Activated CD4-positive, alpha-beta T cell treated with anti-CD3 and anti-CD28 coated beads, Interleukin-2, Interleukin-4, amounts not matched to agents 100 ng/mL and 50 ng/mL, durations not matched to agents 16 hours and 8 hours (primary cell): ENCODE results near the gene SARDH.
"Not testable (repeated sequence)": the region's sequence is repeated elsewhere in the genome, so short reads cannot be mapped to it uniquely, and the experiment has no call there.

Experiments used
- DNase-seq: peaks from one replicate; pipeline ENCODE4 v3.0.0-alpha.2; 2020; ENCODE audit warnings: low spot score

Gene SARDH

GRCh38 chr9:133777068-133777791 lies 39.1 kb upstream of the SARDH start:
- DNase-seq: no peak

DNA sequence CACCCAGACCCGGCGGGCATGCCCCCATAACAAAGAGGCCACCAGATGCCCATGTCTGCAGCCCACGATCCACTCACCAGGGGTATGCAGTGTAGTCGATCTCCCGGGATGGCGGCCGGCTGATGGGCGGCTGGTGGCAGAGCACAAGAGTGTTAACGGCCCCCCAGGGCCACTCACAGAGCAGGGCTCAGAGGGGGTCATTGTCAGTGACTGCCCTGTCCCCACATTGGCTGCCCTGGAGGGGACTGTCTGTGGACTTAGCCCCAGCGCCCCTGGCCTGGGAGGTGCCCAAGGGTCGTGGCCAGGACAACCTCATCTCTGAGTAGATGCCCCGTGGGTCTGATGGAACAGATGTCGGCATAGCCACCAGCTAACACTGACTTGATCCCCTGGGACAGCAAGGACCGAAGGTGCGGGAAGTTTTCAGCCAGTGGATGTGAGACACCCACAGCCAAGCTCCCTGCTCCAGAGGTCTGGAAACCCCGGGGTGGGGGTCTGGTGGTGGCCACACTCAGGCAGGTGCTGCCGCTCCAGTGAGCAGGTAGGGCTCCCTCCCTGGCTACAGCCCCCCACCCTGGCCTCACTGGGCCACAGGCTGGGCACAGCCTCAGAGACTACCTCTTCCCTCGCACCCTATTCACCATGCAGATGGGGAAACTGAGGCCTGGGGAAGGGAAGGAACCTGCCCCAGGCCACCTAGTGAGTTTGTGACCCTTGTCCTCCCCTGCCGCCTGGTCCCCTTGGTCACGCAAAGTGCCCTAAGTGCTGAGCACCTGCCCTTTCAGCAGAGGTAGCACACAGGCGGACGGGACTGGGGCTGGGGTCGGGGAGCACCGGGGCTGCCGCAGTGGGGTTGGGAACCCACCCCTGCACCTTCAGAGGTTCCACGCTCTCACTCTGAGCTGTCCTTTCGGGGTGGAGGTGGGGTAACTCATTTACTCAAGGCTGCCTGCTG lies 38.1 kb upstream of the SARDH start:
- no peak for DNase-seq

- no peak for DNase-seq
Measured at GRCh38 chr9:133775291-133775690, 37.1 kb upstream of the SARDH start.

GRCh38 chr9:133774799-133775198 lies 36.6 kb upstream of the SARDH start:
- no peak for DNase-seq

GRCh38 chr9:133773889-133774655 lies 35.9 kb upstream of the SARDH start:
- no peak for DNase-seq

GRCh38 chr9:133772581-133772980 lies 34.4 kb upstream of the SARDH start:
- no peak for DNase-seq

DNA sequence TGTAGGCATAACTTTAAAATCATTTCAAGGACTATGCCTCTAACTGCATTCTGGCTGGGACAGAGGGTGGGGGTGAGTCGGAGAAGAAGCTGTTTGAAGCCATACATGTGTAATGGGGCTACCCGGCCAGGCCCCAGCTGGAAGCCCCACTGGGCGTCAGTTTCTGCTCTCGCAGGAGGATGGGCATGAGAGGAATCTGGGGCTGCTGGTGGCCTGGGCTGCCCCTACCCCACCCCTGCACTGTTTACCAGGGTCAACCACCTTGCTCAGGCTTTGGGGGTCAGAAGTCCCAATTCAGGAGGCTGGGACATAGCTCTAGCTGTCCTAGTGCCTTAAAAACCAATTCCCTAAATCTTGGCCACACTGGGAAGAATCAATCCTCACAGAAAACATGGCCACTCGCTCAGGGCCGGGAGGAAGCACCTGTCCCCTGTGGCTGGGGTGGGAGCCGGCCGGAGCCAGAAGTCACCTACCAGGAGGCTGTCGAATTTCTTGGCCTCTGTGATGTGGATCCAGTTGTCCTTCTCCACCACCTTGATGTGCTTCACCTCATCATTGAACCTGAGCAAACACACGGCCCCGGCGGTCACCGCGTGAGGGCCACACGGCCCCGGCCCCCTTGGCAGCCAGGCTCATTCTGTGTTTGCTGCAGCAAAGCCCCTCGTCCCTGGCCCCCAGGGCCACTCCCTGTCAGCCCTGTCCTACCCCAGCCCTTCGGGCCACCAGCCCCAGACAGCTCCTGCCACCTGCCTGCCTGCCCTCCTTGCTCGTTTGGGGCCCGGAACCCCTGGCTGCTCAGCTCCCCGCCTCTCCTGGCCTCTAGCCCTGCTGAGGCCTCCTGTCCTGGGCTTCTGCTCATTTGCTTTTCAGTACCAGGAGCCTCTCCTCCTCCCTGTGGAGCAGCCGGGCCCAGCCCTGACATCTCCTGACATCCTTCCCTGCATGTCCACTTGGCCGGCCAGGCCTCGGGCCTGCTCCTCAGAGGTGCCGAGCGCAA lies 33.6 kb upstream of the SARDH start:
- DNase-seq: no peak

DNA sequence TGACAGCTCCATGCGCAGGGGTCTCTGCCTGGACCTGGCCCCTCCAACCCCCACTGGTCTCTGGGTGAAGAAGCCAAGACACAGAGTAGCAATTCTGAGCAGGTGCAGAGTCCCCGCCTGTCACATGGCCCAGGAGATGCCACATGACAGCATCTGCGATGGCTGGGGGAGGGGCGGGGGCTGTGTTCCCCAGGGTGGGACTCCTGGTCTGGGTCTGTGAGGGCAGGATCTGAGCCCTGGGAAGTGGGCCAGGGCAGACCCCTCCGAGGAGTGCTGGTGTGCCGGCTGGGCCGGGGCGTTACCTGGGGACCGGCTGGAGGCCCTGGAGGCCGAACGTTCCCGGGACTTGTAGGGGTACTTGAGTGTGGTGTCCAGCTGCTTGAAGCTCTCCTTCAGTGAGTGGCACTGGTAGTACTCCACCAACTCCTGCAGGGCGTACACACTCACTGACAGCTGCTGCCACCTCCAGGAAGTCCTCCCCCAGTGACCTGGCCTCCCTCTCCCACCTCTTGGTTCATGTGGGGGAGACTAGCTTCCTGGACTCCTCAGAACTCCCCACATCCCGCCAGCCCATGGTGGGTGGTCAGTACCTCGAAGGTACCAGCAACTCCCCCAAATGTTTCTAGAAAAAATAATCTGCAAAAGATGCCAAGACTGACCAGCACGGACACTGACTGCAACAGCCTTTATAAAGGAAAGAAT lies 32.1 kb upstream of the SARDH start:
- no peak for DNase-seq

DNA sequence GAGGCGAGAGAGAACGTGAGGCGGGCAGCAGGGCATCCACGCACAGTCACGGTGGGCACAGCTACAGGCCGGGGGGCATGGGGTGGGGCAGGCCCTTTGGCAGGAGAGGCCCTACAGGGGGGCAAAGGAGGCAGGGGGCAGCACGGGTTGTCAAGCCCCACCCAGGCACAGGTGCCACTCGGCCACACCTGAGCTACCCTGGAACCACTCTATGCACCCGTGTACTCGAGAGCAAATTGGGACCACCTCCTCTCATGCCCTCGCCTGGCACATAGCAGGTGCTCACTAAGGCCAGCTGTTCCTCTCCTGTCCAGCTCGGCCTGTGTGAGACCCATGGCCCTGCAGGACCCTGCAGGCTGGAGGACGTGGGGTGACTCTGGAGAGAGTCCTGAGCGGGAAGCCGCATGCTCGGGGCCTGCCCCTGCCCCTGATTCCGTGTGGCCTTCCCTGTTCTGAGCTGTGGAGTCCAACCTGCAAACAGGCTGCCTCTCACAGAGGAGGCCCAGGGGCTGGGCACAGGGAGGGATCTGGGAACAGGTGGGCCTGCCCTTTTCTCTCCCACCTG lies 31.4 kb upstream of the SARDH start:
- DNase-seq: no peak

- DNase-seq: no peak
Measured at GRCh38 chr9:133768859-133769510, 30.8 kb upstream of the SARDH start.

DNA sequence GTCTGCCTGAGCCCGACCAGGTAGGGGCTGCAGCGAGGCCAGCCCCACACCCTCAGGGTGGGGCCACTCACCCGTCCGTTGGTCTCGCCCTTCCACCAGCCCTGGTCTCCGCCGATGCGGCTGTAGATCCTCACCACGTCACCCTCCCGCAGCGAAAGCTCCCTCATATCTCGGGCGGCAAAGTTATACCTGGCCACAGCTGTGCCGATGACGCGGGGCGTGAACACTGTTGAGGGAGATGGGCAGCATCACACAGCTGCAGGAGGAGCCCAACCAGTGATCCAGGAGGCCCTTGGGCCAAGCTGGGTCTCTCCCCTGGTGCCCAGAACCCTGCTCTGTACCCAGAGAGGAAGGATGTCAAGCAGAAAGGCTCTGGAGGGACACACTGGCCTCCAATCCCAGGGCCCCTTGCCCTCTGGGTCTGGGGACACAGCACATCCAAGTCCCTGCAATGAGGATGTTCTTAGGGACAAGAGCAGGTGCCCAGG lies 30.3 kb upstream of the SARDH start:
- no peak for DNase-seq

GRCh38 chr9:133767625-133768024 lies 29.5 kb upstream of the SARDH start:
- DNase-seq: no peak

DNA sequence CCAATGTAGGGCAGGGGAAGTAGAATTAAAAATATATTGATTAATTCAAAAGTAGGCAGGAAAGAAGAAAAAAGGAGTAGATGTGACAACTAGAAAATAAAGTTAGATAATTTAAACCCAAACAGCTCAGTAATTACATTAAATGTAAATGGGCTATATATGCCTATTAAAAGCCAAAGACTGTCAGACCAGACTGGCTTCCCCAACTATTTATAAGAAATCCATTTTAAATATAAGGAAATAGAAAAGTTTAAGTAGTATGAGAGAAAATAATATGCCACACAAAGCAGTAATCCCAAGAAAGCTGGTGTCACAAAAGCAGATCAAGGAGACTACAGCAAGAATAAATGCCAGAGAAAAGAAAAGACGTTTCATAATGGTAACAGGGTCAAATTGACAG lies 28.9 kb upstream of the SARDH start:
- no peak for DNase-seq

DNA sequence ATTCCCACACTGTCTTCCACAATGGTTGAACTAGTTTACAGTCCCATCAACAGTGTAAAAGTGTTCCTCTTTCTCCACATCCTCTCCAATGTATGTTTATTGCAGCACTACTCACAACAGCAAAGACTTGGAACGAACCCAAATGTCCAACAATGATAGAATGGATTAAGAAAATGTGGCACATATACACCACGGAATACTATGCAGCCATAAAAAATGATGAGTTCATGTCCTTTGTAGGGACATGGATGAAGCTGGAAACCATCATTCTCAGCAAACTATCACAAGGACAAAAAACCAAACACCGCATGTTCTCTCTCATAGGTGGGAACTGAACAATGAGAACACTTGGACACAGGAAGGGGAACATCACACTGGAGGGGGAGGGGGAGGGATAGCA lies 28.1 kb upstream of the SARDH start:
- DNase-seq: not testable (repeated sequence)

DNA sequence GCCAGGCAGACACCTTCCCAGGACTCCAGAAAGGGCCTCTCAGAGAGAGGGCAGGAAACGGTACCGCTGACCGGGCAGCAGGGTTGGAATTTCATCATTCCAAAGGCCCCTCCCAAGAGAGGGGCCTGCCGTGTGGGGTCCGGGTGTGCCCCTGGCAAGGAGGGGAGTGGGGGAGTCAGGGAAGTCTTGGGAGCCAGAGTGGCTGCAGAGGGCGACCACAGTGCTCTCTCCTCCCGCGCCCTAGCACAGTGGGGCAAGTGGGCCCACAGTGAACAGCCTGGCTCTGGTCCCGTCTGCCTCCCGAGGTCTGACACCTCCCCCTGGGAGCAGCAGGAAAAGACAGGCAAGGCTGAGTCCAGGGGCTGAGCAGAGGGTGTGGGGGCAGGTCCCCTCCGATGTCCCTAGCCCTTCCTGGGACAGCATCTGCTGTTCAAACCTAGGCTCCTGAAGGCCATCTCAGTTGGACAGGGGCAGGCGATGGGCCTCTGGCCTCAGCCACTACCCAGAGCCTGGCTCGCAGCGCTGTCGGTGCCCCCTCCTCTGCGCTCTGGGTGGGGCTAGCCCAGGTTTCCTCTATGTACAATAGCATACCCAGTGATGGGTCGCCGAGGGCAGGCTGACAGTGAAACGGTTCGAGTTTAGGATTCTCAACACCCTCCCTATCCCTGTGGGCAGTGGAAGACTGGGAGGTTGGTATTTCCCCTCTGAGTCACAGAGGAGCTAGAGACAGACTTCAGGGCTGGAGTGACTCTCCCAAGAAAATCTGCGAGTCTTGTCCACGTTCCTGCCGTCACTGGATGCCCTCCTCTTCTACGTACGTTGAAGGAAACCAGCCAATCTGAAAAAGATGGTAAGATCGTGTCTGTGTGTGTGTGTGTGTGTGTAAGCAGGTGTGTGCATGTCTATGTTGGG lies 25.4 kb upstream of the SARDH start:
- DNase-seq: no peak

- DNase-seq: no peak
Measured at GRCh38 chr9:133762488-133763271, 24.5 kb upstream of the SARDH start.

GRCh38 chr9:133761641-133762248 lies 23.6 kb upstream of the SARDH start:
- no peak for DNase-seq
